HEK293 (cell line): ENCODE data around the gene S1PR2.
A peak's percentile ranks its signal among the peaks of the same experiment; 100 is the strongest.

Experiments
- AEBP2 ChIP-seq: fragments of 450-650 bp; formaldehyde crosslinking; IDR thresholded peaks from 2 replicates; pipeline ENCODE4 v1.5.1; 2016; ENCODE audit warnings: missing biosample characterization, missing genetic modification characterization, borderline replicate concordance
- BCL11B ChIP-seq: fragments of 450-650 bp; formaldehyde crosslinking; IDR thresholded peaks from 2 replicates; pipeline ENCODE4 v1.5.1; 2016; ENCODE audit warnings: low read depth, missing biosample characterization, missing genetic modification characterization
- GLIS1 ChIP-seq: fragments of 450-650 bp; formaldehyde crosslinking; IDR thresholded peaks from 2 replicates; pipeline ENCODE4 v1.5.1; 2016; ENCODE audit warnings: missing biosample characterization, missing genetic modification characterization
- HOXD13 ChIP-seq: sonication (generic); formaldehyde crosslinking; IDR thresholded peaks from 2 replicates; pipeline ENCODE4 v1.8.0; 2022; ENCODE audit warnings: missing genetic modification reagents, borderline replicate concordance
- MYNN ChIP-seq: fragments of 450-650 bp; formaldehyde crosslinking; IDR thresholded peaks from 2 replicates; pipeline ENCODE4 v1.5.1; 2016; ENCODE audit warnings: missing biosample characterization, missing genetic modification characterization, borderline replicate concordance
- MZF1 ChIP-seq: fragments of 450-650 bp; formaldehyde crosslinking; IDR thresholded peaks from 2 replicates; pipeline ENCODE4 v1.5.1; 2017; ENCODE audit warnings: missing biosample characterization, missing genetic modification characterization, borderline replicate concordance
- SALL2 ChIP-seq: fragments of 450-650 bp; formaldehyde crosslinking; IDR thresholded peaks from 2 replicates; pipeline ENCODE4 v1.5.0; 2017; ENCODE audit warnings: missing biosample characterization, mild to moderate bottlenecking, missing genetic modification characterization, borderline replicate concordance
- SETDB1 ChIP-seq: IDR thresholded peaks from one replicate; pipeline ENCODE4 v1.6.1; 2017; ENCODE audit warnings: mild to moderate bottlenecking, low read length, moderate library complexity, mixed read lengths; ENCODE audit not compliant: insufficient read length
- ZBTB1 ChIP-seq: fragments of 450-650 bp; formaldehyde crosslinking; IDR thresholded peaks from 2 replicates; pipeline ENCODE4 v1.5.1; 2016; ENCODE audit warnings: missing biosample characterization, missing genetic modification characterization
- ZBTB17 ChIP-seq: fragments of 450-650 bp; formaldehyde crosslinking; IDR thresholded peaks from 2 replicates; pipeline ENCODE4 v1.5.1; 2016; ENCODE audit warnings: missing biosample characterization, missing genetic modification characterization
- ZBTB48 ChIP-seq: fragments of 450-650 bp; formaldehyde crosslinking; IDR thresholded peaks from 2 replicates; pipeline ENCODE4 v1.5.1; 2016; ENCODE audit warnings: missing biosample characterization, missing genetic modification characterization
- ZEB2 ChIP-seq: fragments of 450-650 bp; formaldehyde crosslinking; IDR thresholded peaks from 2 replicates; pipeline ENCODE4 v1.5.1; 2016; ENCODE audit warnings: missing biosample characterization, missing genetic modification characterization
- ZFP3 ChIP-seq: fragments of 450-650 bp; formaldehyde crosslinking; IDR thresholded peaks from 2 replicates; pipeline ENCODE4 v1.5.1; 2016; ENCODE audit warnings: low read depth, missing biosample characterization, missing genetic modification characterization
- ZNF133 ChIP-seq: fragments of 450-650 bp; formaldehyde crosslinking; IDR thresholded peaks from 2 replicates; pipeline ENCODE4 v1.5.1; 2016; ENCODE audit warnings: missing biosample characterization, missing genetic modification characterization
- ZNF16 ChIP-seq: fragments of 450-650 bp; formaldehyde crosslinking; IDR thresholded peaks from 2 replicates; pipeline ENCODE4 v1.5.1; 2016; ENCODE audit warnings: low read depth, missing biosample characterization, missing genetic modification characterization
- ZNF2 ChIP-seq: fragments of 450-650 bp; formaldehyde crosslinking; IDR thresholded peaks from 2 replicates; pipeline ENCODE4 v1.5.1; 2016; ENCODE audit warnings: missing biosample characterization, missing genetic modification characterization
- ZNF202 ChIP-seq: fragments of 450-650 bp; formaldehyde crosslinking; IDR thresholded peaks from 2 replicates; pipeline ENCODE4 v1.5.1; 2016; ENCODE audit warnings: missing biosample characterization, missing genetic modification characterization, borderline replicate concordance
- ZNF214 ChIP-seq: fragments of 450-650 bp; formaldehyde crosslinking; IDR thresholded peaks from 2 replicates; pipeline ENCODE4 v1.5.1; 2017; ENCODE audit warnings: missing biosample characterization, mild to moderate bottlenecking, missing genetic modification characterization, borderline replicate concordance
- ZNF239 ChIP-seq: fragments of 450-650 bp; formaldehyde crosslinking; IDR thresholded peaks from 2 replicates; pipeline ENCODE4 v1.5.1; 2016; ENCODE audit warnings: missing biosample characterization, missing genetic modification characterization
- ZNF37A ChIP-seq: fragments of 450-650 bp; IDR thresholded peaks from 2 replicates; pipeline ENCODE4 v1.5.1; 2018; ENCODE audit warnings: missing biosample characterization, missing genetic modification characterization
- ZNF404 ChIP-seq: fragments of 450-650 bp; formaldehyde crosslinking; IDR thresholded peaks from 2 replicates; pipeline ENCODE4 v1.5.1; 2017; ENCODE audit warnings: missing biosample characterization, missing genetic modification characterization
- ZNF555 ChIP-seq: fragments of 450-650 bp; formaldehyde crosslinking; conservative IDR thresholded peaks from 2 replicates; pipeline ENCODE4 v1.5.1; 2017; ENCODE audit warnings: missing biosample characterization, mild to moderate bottlenecking, missing genetic modification characterization, inconsistent platforms
- ZNF560 ChIP-seq: fragments of 450-650 bp; formaldehyde crosslinking; IDR thresholded peaks from 2 replicates; pipeline ENCODE4 v1.5.1; 2017; ENCODE audit warnings: missing biosample characterization, missing genetic modification characterization, borderline replicate concordance
- ZNF596 ChIP-seq: fragments of 450-650 bp; IDR thresholded peaks from 2 replicates; pipeline ENCODE4 v1.5.0; 2018; ENCODE audit warnings: missing biosample characterization, mild to moderate bottlenecking, missing genetic modification characterization, moderate library complexity
- ZNF76 ChIP-seq: fragments of 450-650 bp; formaldehyde crosslinking; IDR thresholded peaks from 2 replicates; pipeline ENCODE4; 2016; ENCODE audit warnings: low read depth, missing biosample characterization, missing genetic modification characterization, borderline replicate concordance
- ZNF776 ChIP-seq: fragments of 450-650 bp; formaldehyde crosslinking; IDR thresholded peaks from 2 replicates; pipeline ENCODE4 v1.5.0; 2017; ENCODE audit warnings: missing biosample characterization, missing genetic modification characterization, borderline replicate concordance
- ZNF777 ChIP-seq: fragments of 450-650 bp; formaldehyde crosslinking; IDR thresholded peaks from 2 replicates; pipeline ENCODE4 v1.5.1; 2017; ENCODE audit warnings: missing biosample characterization, missing genetic modification characterization, borderline replicate concordance
- ZNF843 ChIP-seq: fragments of 450-650 bp; formaldehyde crosslinking; IDR thresholded peaks from 2 replicates; pipeline ENCODE4 v1.5.1; 2016; ENCODE audit warnings: missing biosample characterization, missing genetic modification characterization
- ZSCAN4 ChIP-seq: fragments of 450-650 bp; formaldehyde crosslinking; IDR thresholded peaks from 2 replicates; pipeline ENCODE4 v1.5.1; 2017; ENCODE audit warnings: missing biosample characterization, missing genetic modification characterization
- ZXDB ChIP-seq: fragments of 450-650 bp; formaldehyde crosslinking; IDR thresholded peaks from 2 replicates; pipeline ENCODE4 v1.5.1; 2016; ENCODE audit warnings: missing biosample characterization, missing genetic modification characterization
- TF ChIP-seq, protein P1 (sequence below): fragments of 450-650 bp; formaldehyde crosslinking; conservative IDR thresholded peaks from 2 replicates; pipeline ENCODE4 v1.5.1; 2016; ENCODE audit warnings: low read depth, missing biosample characterization, missing genetic modification characterization
- TF ChIP-seq, protein P2 (sequence below): fragments of 450-650 bp; formaldehyde crosslinking; IDR thresholded peaks from 2 replicates; pipeline ENCODE4 v1.5.1; 2016; ENCODE audit warnings: missing biosample characterization, missing genetic modification characterization

Gene S1PR2

GRCh38 chr19:10269333-10270179 lies 38.4 kb upstream of the S1PR2 start (continued):
- TF ChIP-seq, protein P1, sequence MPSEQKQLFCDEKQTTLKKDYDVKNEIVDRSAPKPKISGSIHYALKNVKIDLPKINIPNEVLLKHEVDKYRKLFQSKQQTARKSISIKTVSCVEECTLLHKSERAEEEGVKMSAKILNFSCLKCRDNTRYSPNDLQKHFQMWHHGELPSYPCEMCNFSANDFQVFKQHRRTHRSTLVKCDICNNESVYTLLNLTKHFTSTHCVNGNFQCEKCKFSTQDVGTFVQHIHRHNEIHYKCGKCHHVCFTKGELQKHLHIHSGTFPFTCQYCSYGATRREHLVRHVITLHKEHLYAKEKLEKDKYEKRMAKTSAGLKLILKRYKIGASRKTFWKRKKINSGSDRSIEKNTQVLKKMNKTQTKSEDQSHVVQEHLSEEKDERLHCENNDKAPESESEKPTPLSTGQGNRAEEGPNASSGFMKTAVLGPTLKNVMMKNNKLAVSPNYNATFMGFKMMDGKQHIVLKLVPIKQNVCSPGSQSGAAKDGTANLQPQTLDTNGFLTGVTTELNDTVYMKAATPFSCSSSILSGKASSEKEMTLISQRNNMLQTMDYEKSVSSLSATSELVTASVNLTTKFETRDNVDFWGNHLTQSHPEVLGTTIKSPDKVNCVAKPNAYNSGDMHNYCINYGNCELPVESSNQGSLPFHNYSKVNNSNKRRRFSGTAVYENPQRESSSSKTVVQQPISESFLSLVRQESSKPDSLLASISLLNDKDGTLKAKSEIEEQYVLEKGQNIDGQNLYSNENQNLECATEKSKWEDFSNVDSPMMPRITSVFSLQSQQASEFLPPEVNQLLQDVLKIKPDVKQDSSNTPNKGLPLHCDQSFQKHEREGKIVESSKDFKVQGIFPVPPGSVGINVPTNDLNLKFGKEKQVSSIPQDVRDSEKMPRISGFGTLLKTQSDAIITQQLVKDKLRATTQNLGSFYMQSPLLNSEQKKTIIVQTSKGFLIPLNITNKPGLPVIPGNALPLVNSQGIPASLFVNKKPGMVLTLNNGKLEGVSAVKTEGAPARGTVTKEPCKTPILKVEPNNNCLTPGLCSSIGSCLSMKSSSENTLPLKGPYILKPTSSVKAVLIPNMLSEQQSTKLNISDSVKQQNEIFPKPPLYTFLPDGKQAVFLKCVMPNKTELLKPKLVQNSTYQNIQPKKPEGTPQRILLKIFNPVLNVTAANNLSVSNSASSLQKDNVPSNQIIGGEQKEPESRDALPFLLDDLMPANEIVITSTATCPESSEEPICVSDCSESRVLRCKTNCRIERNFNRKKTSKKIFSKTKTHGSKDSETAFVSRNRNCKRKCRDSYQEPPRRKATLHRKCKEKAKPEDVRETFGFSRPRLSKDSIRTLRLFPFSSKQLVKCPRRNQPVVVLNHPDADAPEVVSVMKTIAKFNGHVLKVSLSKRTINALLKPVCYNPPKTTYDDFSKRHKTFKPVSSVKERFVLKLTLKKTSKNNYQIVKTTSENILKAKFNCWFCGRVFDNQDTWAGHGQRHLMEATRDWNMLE (tag by site-specific recombination), result no peak
- no peak for TF ChIP-seq ZSCAN4 (tag by site-specific recombination)
- TF ChIP-seq GLIS1 (tag by site-specific recombination), result no peak
- TF ChIP-seq ZNF239 (tag by site-specific recombination), result no peak
- no peak for TF ChIP-seq ZXDB
- TF ChIP-seq ZBTB48 (tag by site-specific recombination), result no peak
- TF ChIP-seq ZNF76 (tag by site-specific recombination), result no peak
- no peak for TF ChIP-seq ZBTB17
- TF ChIP-seq SALL2 (tag by site-specific recombination), result no peak
- TF ChIP-seq AEBP2, result no peak
- TF ChIP-seq ZNF202 (tag by site-specific recombination), result no peak
- no peak for TF ChIP-seq ZNF560 (tag by site-specific recombination)
- TF ChIP-seq SETDB1, result no peak
- no peak for TF ChIP-seq MYNN (tag by site-specific recombination)
- TF ChIP-seq ZNF16 (tag by site-specific recombination), result no peak
- no peak for TF ChIP-seq ZNF555 (tag by site-specific recombination)
- TF ChIP-seq ZNF37A (tag by site-specific recombination), result no peak
- no peak for TF ChIP-seq BCL11B
- TF ChIP-seq ZBTB1 (tag by site-specific recombination), result no peak
- TF ChIP-seq HOXD13, result no peak
- no peak for TF ChIP-seq ZNF2
- TF ChIP-seq ZNF777, result no peak
- no peak for TF ChIP-seq ZNF404
- no peak for TF ChIP-seq ZNF596 (tag by site-specific recombination)
- no peak for TF ChIP-seq ZFP3 (tag by site-specific recombination)
- no peak for TF ChIP-seq ZNF776
- TF ChIP-seq ZNF843 (tag by site-specific recombination), result no peak
- TF ChIP-seq, protein P2, sequence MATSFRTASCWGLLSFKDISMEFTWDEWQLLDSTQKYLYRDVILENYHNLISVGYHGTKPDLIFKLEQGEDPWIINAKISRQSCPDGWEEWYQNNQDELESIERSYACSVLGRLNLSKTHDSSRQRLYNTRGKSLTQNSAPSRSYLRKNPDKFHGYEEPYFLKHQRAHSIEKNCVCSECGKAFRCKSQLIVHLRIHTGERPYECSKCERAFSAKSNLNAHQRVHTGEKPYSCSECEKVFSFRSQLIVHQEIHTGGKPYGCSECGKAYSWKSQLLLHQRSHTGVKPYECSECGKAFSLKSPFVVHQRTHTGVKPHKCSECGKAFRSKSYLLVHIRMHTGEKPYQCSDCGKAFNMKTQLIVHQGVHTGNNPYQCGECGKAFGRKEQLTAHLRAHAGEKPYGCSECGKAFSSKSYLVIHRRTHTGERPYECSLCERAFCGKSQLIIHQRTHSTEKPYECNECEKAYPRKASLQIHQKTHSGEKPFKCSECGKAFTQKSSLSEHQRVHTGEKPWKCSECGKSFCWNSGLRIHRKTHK (tag by site-specific recombination), result no peak
- TF ChIP-seq ZNF214, result no peak
- 0 out of 2 replicates have a peak, but pooled peaks have one; percentile 22 for TF ChIP-seq ZEB2 (tag by site-specific recombination)
- TF ChIP-seq ZNF133 (tag by site-specific recombination), result no peak
- TF ChIP-seq MZF1 (tag by site-specific recombination), result no peak
